ENCODE data around the gene IGFL1. TPM values are rescaled to one million over a fixed set of nuclear protein-coding genes. Genes with fewer than 3 reads are reported as not detected.
"Not testable (repeated sequence)": the region's sequence is repeated elsewhere in the genome, so short reads cannot be mapped to it uniquely, and the experiment has no call there.

Gene IGFL1
- total and polyA plus RNA-seq, 2 donors (not counting 1 experiment from before 2014, with no cell fraction given): 0.15 TPM; not detected in 1

DNA sequence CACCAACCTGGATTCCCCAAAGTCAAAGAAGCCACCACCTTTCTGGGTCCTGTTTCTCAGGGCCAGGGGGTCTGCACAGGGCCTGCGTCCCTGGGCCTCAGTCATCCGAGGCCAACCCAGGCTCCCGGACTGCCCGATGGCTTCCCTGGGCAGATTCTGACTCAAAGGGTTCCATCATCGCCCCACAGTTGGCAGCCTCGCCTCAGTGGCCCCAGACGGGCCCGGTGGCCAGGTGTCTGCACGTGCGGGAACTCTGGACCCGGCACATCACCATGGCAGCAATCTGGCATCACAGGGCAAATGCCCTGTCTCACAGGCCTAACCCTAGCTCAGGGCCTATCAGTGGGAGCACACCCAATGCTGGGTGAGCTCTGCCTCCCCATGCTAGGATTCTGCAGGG, 2.9 kb downstream of the IGFL1 start:
- Histone ChIP-seq H3K9ac (ENCODE audit: low read length) (no peak overlapping the region), H3K4me3 (ENCODE audit: control extremely low read depth in 1 of 5, extremely low read depth in 1 of 5, insufficient read depth in 1 of 5, low read depth in 2 of 5, low read length in 4 of 5) (no peak overlapping the region), H3K4me2 (replicated peaks; ENCODE audit: low read depth, low read length, poor library complexity, severe bottlenecking) (no peak overlapping the region), H3K4me1 (ENCODE audit: control insufficient read depth in 2 of 2, insufficient read depth in 2 of 2, low read length in 2 of 2) (no peaks in the 10 kb centered on the region), H3K27ac (ENCODE audit: low read length in 2 of 2) (no peak overlapping the region), H3K79me2 (ENCODE audit: control insufficient read depth, insufficient read depth, low read length) (no peaks in the 10 kb centered on the region), H4K20me1 (ENCODE audit: control insufficient read depth, insufficient read depth, low read length, poor library complexity, severe bottlenecking) (no peaks in the 10 kb centered on the region), H2AFZ (ENCODE audit: insufficient read depth, low read depth, low read length, poor library complexity, severe bottlenecking) (no peak overlapping the region), H3K36me3 (replicated peaks in 1 of 2; ENCODE audit: control extremely low read depth in 1 of 2, control insufficient read depth in 1 of 2, extremely low read depth in 1 of 2, insufficient read depth in 2 of 2, low read length in 1 of 2) (no peaks in the 10 kb centered on the region), H3K27me3 (replicated peaks in 1 of 4; ENCODE audit: control extremely low read depth in 1 of 4, control insufficient read depth in 3 of 4, insufficient read depth in 4 of 4, low read length in 3 of 4) (peaks cover 0 to 3% (median 0%) of the 10 kb centered on the region in 4 experiments), H3K9me3 (ENCODE audit: control extremely low read depth in 1 of 3, control insufficient read depth in 2 of 3, insufficient read depth in 1 of 3, low read length in 2 of 3) (peaks cover 0 to 3% (median 0%) of the 10 kb centered on the region in 3 donors)
- H3K27ac Mint-ChIP-seq: no peak overlapping the region
- no peaks in the 10 kb centered on the region for H3K9me3 Mint-ChIP-seq (ENCODE audit: insufficient read depth)
- ATAC-seq (ENCODE audit: low read depth) (no peak), DNase-seq (no peak)
- H3K4me3 Mint-ChIP-seq: no peak overlapping the region
- intact Hi-C loops (cut with micrococcal nuclease): no loop called here
- POLR2A ChIA-PET: no interaction called here
- no peaks in the 10 kb centered on the region for H3K4me1 Mint-ChIP-seq
- H3K27me3 Mint-ChIP-seq: peaks cover 24% of the 10 kb centered on the region
- CTCF ChIA-PET: no interaction called here
- 95% methylated on average over 11 of the region's 11 CpGs for WGBS (ENCODE audit: insufficient coverage)
- TF ChIP-seq, protein P1, sequence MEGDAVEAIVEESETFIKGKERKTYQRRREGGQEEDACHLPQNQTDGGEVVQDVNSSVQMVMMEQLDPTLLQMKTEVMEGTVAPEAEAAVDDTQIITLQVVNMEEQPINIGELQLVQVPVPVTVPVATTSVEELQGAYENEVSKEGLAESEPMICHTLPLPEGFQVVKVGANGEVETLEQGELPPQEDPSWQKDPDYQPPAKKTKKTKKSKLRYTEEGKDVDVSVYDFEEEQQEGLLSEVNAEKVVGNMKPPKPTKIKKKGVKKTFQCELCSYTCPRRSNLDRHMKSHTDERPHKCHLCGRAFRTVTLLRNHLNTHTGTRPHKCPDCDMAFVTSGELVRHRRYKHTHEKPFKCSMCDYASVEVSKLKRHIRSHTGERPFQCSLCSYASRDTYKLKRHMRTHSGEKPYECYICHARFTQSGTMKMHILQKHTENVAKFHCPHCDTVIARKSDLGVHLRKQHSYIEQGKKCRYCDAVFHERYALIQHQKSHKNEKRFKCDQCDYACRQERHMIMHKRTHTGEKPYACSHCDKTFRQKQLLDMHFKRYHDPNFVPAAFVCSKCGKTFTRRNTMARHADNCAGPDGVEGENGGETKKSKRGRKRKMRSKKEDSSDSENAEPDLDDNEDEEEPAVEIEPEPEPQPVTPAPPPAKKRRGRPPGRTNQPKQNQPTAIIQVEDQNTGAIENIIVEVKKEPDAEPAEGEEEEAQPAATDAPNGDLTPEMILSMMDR (IDR thresholded peaks at IDR 0.05): no peak
- TF ChIP-seq EZH2 (IDR thresholded peaks at IDR 0.05; ENCODE audit: borderline replicate concordance, insufficient read depth, low read depth, low read length, poor library complexity, severe bottlenecking): no peak

DNA sequence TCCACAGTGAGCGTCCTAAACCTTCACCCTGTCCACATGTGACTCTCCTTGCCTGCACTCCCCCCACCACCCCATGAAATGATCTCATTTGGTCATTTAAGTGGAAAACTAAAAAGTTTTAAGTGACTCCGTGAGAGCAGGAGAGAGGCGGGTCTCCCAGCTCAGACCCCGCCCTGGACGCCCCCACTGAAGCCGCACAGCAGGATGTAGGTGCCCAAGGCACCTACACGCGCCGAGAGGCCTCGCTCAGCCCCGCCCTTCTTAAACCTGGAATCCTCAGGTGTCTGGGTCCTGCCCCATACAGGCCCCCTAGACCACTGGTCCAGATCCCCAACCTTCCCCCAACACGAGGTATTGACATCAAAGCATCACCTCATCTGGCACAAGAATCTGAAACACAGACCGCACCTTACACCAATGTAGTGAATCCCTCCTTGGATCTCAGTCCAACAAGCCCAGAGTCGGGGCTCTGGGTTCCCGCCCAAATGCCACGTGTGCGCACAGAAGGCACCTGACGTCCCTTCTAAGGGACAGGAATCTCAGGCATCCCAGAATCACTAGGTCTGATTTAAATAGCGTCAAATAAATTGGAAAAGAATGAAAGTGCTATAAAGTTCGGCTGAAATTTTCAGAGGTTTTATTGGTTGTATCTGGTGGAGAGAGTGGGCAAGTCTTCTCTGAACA, 3.5 kb downstream of the IGFL1 start:
- no peak overlapping the region for H3K4me2 ChIP-seq (replicated peaks; ENCODE audit: low read depth, low read length, poor library complexity, severe bottlenecking)
- no peak overlapping the region for H3K4me3 Mint-ChIP-seq
- no peak for DNase-seq
- no peak overlapping the region for H3K27ac ChIP-seq (ENCODE audit: low read length in 2 of 2)
- H3K4me3 ChIP-seq (ENCODE audit: control extremely low read depth in 1 of 5, extremely low read depth in 1 of 5, insufficient read depth in 1 of 5, low read depth in 2 of 5, low read length in 4 of 5): no peak overlapping the region
- H3K4me1 Mint-ChIP-seq: no peaks in the 10 kb centered on the region
- no peak overlapping the region for H2AFZ ChIP-seq (ENCODE audit: insufficient read depth, low read depth, low read length, poor library complexity, severe bottlenecking)
- ChIA-PET CTCF (no interaction called here), POLR2A (no interaction called here)
- no peaks in the 10 kb centered on the region for H4K20me1 ChIP-seq (ENCODE audit: control insufficient read depth, insufficient read depth, low read length, poor library complexity, severe bottlenecking)
- TF ChIP-seq, protein P1 (IDR thresholded peaks at IDR 0.05): no peak
- no peaks in the 10 kb centered on the region for H3K4me1 ChIP-seq (ENCODE audit: control insufficient read depth in 2 of 2, insufficient read depth in 2 of 2, low read length in 2 of 2)
- ATAC-seq (ENCODE audit: low read depth): no peak
- H3K9ac ChIP-seq (ENCODE audit: low read length): no peak overlapping the region
- H3K9me3 ChIP-seq (ENCODE audit: control extremely low read depth in 1 of 3, control insufficient read depth in 2 of 3, insufficient read depth in 1 of 3, low read length in 2 of 3): peaks cover 0 to 3% (median 0%) of the 10 kb centered on the region in 3 donors
- no peaks in the 10 kb centered on the region for H3K9me3 Mint-ChIP-seq (ENCODE audit: insufficient read depth)
- H3K27me3 Mint-ChIP-seq: peaks cover 28% of the 10 kb centered on the region
- no peaks in the 10 kb centered on the region for H3K36me3 ChIP-seq (replicated peaks in 1 of 2; ENCODE audit: control extremely low read depth in 1 of 2, control insufficient read depth in 1 of 2, extremely low read depth in 1 of 2, insufficient read depth in 2 of 2, low read length in 1 of 2)
- no peak overlapping the region for H3K27ac Mint-ChIP-seq
- intact Hi-C loops (cut with micrococcal nuclease): no loop called here
- 89% methylated on average over 19 of the region's 20 CpGs for WGBS (ENCODE audit: insufficient coverage)
- peaks cover 0 to 3% (median 0%) of the 10 kb centered on the region in 4 experiments for H3K27me3 ChIP-seq (replicated peaks in 1 of 4; ENCODE audit: control extremely low read depth in 1 of 4, control insufficient read depth in 3 of 4, insufficient read depth in 4 of 4, low read length in 3 of 4)
- no peaks in the 10 kb centered on the region for H3K79me2 ChIP-seq (ENCODE audit: control insufficient read depth, insufficient read depth, low read length)

DNA sequence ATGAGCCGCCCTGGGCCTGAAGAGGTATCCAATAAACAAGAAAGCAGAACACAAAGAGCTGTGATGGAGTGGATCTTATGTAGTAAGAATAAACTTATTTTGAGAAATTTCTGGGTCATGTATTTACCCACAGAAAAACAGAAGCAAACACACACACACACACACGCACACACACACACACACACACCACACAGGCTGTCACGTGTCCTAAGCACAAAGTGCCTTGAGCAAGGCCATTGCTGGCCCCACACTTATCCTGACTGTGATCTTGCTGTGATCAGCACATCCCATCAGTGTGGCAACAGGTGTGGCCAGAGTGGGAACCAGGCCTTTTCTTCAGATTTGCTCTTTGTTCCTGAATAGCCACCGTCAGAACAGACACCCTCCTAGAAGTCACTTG, 4.3 kb downstream of the IGFL1 start:
- H3K27ac ChIP-seq (ENCODE audit: low read length in 2 of 2); H3K36me3 ChIP-seq (replicated peaks in 1 of 2; ENCODE audit: control extremely low read depth in 1 of 2, control insufficient read depth in 1 of 2, extremely low read depth in 1 of 2, insufficient read depth in 2 of 2, low read length in 1 of 2); DNase-seq; H3K9ac ChIP-seq (ENCODE audit: low read length); H3K4me2 ChIP-seq (replicated peaks; ENCODE audit: low read depth, low read length, poor library complexity, severe bottlenecking); H3K4me1 Mint-ChIP-seq; H3K27me3 ChIP-seq (replicated peaks in 1 of 4; ENCODE audit: control extremely low read depth in 1 of 4, control insufficient read depth in 3 of 4, insufficient read depth in 4 of 4, low read length in 3 of 4); H3K27ac Mint-ChIP-seq; H3K4me1 ChIP-seq (ENCODE audit: control insufficient read depth in 2 of 2, insufficient read depth in 2 of 2, low read length in 2 of 2); H3K4me3 ChIP-seq (ENCODE audit: control extremely low read depth in 1 of 5, extremely low read depth in 1 of 5, insufficient read depth in 1 of 5, low read depth in 2 of 5, low read length in 4 of 5); H2AFZ ChIP-seq (ENCODE audit: insufficient read depth, low read depth, low read length, poor library complexity, severe bottlenecking); H3K79me2 ChIP-seq (ENCODE audit: control insufficient read depth, insufficient read depth, low read length); H4K20me1 ChIP-seq (ENCODE audit: control insufficient read depth, insufficient read depth, low read length, poor library complexity, severe bottlenecking); H3K9me3 ChIP-seq (ENCODE audit: control extremely low read depth in 1 of 3, control insufficient read depth in 2 of 3, insufficient read depth in 1 of 3, low read length in 2 of 3); ATAC-seq (ENCODE audit: low read depth); CTCF ChIA-PET; H3K9me3 Mint-ChIP-seq (ENCODE audit: insufficient read depth); intact Hi-C loops (cut with micrococcal nuclease); H3K4me3 Mint-ChIP-seq; POLR2A ChIA-PET: not testable (repeated sequence)
- WGBS (ENCODE audit: insufficient coverage): 53% methylated on average over 2 of the region's 4 CpGs
- H3K27me3 Mint-ChIP-seq: peaks cover 36% of the 10 kb centered on the region

Measured in B cell (primary cell).